HG03039 (cell line): ENCODE results near the gene SCFD2.
"Not testable (repeated sequence)": the region's sequence is repeated elsewhere in the genome, so short reads cannot be mapped to it uniquely, and the experiment has no call there.

Experiments
- ATAC-seq: cut with Tn5 transposase; IDR thresholded peaks from one replicate; pipeline ENCODE4 v1.9.1; 2021; ENCODE audit warnings: mild to moderate bottlenecking, moderate library complexity; ENCODE audit not compliant: unreplicated experiment

SCFD2 gene

GRCh38 chr4:53267026-53267425, 98.8 kb downstream of the SCFD2 start:
- ATAC-seq = no peak

- not testable (repeated sequence) for ATAC-seq
These were observed 109.9 kb downstream of the SCFD2 start for GRCh38 chr4:53255986-53256385.

- ATAC-seq = no peak
These were observed 125.3 kb downstream of the SCFD2 start for GRCh38 chr4:53240573-53240972.

DNA sequence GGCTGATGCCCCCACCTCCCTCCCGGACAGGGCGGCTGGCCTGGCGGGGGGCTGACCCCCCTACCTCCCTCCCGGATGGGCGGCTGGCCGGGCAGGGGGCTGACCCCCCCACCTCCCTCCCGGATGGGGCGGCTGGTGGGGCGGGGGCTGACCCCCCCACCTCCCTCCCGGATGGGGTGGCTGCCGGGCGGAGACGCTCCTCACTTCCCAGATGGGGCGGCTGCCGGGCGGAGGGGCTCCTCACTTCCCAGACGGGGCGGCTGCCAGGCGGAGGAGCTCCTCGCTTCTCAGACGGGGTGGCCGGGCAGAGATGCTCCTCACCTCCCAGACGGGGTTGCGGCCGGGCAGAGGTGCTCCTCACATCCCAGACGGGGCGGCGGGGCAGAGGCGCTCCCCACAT, 127.5 kb downstream of the SCFD2 start:
- ATAC-seq = not testable (repeated sequence)

GRCh38 chr4:53237811-53238210, 128.1 kb downstream of the SCFD2 start:
- ATAC-seq = not testable (repeated sequence)

DNA sequence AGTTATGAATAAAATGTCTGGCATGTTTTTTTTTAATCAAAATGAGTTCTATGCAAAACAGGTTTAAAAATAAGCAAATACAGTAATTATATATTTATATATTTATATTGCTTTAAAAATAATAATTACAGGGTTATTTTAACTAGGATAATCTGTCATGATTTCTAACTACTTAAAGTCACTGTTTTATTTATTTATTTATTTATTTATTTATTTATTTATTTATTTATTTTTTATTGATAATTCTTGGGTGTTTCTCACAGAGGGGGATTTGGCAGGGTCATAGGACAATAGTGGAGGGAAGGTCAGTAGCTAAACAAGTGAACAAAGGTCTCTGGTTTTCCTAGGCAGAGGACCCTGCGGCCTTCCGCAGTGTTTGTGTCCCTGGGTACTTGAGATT, 129.2 kb downstream of the SCFD2 start:
- not testable (repeated sequence) for ATAC-seq

DNA sequence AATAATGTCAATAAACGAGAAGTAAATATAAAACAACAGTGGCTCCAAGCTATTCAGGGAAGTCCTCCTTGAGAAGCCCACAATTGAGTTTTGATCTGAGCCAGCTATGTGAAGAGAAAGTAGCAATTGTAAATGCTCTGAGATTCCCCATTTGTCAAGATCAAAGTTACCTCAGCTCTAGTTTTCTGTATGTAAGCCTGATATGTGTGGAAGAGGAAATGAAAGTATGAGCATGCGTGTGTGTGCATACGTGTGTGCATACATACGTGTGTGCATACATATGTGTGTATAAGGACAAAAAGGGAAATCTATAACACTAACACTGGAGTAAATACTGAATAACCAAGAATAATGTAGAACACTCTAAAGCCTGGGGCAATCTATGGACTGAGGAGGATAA, 130.3 kb downstream of the SCFD2 start:
- no peak for ATAC-seq

GRCh38 chr4:53234669-53235068, 131.2 kb downstream of the SCFD2 start:
- no peak for ATAC-seq

- ATAC-seq = no peak
These were observed 131.8 kb downstream of the SCFD2 start for GRCh38 chr4:53234111-53234510.

DNA sequence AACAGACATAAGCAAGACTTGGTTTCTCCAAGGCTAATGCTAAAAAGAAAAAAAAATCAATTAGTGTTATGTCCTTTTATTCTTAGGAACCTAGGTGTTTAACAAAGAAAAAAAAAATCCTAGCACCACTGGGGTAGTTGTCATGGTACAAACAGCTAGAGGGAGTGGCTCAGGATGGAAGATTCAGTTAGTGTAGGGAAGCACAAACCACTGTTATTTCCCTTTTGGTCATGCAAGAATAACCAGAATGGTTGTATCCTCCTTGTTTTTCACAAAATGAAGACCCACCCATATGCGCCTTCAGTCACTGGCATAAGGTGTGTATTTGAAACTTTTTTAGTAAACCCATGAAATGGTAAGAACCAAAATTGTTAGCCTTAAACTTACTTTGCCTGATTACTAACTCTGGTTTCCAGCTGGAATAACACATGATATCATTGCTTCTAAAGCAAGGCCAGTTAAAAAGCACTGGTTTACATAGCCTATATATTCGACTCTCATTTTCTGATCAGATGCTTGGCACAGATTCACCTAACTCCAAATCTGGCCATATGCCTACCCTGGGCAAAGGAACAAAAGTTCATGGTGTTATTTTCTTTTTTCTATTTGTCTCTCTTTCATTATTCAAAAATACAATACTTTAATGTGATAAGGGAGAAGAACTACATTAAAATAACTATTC, 132.6 kb downstream of the SCFD2 start:
- ATAC-seq = no peak

DNA sequence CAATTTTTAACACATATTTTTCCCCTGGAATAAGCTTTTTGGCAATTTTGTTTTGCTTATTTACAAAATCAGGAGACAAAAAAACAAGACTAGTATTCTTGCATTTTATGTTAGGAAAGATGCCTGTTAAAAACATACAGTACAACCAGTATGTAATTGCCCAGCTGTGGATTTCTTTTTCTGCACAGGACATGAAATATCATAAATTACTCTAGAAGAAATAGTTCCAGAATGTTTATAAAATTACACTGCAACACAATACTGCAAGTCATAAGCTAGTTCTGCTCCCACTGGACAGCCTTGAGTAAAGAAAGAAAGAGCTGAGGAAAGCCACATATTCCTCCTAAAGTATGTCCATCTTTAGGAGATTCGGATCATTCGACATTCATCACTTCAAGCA, 133.5 kb downstream of the SCFD2 start:
- ATAC-seq = no peak

GRCh38 chr4:53228036-53228435, 137.8 kb downstream of the SCFD2 start:
- ATAC-seq = no peak

DNA sequence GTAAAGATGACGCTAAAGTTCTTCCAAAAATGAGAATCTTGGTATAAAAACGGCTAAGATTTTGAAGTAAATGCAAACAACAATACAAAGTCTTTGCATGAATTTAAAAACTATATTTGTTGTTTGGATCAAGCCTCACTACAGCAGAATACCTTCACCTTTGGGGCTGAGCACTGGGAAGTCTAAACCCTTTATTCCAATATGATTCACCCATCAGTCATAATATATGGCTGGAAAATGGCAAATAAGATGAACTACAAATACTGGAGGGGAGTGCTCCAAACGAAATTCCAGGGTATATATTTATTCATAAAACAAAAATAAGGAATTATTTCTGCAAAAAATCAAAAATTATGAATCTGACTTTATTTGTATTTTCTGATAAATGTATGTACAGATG, 138.4 kb downstream of the SCFD2 start:
- no peak for ATAC-seq

DNA sequence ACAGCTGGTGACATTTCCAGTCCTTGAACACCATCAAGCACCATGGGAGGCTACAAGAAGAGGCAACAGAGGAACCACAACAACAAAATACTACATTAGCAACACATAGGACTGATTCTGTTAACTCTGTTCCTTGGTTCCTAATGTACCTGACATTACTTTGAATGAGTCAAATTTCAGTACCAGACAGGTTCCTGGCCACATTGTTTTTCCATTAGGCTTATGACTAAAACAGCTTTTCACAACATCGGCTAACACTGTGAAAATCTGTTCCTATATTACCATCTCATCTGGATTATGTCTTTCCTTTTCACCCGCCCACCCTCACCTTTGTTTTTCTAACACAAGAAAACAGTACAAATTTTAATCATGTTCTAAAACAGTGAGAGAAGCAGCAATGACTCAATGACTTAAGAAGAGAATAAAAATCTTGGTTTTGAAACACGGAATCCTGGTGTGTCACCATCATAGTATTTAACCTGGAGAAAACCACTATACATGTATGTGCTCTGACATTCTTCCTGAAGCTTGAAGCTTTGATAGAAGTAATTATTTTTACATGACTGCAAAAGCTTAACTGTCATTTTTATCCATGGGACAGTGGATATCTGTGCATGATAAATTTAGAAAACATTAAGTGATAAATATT, 143.9 kb downstream of the SCFD2 start:
- no peak for ATAC-seq

DNA sequence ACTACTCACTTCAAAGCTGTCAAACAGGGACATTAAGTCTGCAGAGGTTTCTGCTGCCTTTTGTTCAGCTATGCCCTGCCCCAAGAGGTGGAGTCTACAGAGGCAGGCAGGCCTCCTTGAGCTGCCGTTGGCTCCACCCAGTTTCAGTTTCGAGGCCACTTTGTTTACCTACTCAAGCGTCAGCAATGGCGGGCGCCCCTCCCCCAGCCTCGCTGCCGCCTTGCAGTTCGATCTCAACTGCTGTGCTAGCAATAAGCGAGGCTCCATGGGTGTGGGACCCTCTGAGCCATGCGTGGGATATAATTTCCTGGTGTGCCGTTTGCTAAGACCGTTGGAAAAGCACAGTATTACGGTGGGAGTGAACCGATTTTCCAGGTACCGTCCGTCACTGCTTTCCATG, 146.7 kb downstream of the SCFD2 start:
- not testable (repeated sequence) for ATAC-seq

DNA sequence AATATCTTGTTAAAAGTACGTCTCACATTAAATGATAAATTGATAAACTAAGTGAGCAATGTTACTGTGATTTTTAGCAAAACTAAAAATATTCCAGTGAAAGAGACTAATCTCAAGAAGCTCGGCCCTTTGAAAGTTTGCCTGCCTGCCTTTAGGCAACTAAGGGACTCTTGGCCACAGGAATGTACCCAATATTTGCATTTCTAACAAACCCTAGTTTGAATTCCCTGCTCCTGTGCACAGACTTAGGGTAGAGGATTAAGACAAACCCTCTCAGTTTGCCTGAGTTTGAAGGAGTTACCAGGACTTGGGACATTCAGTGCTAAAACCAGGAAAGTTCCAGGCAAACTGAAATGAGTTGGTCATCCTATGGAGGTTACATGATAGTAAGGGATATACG, 157.1 kb downstream of the SCFD2 start:
- no peak for ATAC-seq

- no peak for ATAC-seq
These were observed 159.9 kb downstream of the SCFD2 start for GRCh38 chr4:53205970-53206369.

- ATAC-seq = no peak
These were observed 166.5 kb downstream of the SCFD2 start for GRCh38 chr4:53199356-53199755.

DNA sequence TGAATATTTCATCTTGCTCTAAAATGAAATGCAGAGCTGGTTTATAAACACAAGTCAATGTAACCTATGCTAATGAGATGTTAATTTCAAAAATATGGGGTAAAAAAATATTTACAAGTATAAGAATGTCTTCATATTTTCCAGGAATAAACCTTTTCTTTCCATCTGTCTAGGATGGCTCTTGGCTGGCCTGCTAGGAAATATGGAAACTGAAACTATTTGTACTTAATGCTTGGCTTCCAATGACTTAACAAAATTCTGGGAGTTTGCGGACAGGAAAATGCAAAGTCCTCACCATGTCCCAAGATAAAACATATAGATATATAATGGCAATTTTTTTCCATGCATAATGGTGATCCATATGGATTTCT, 168.1 kb downstream of the SCFD2 start:
- no peak for ATAC-seq

- no peak for ATAC-seq
These were observed 168.7 kb downstream of the SCFD2 start for GRCh38 chr4:53196882-53197771.

GRCh38 chr4:53195815-53196661, 169.8 kb downstream of the SCFD2 start:
- ATAC-seq = no peak
